Heart left ventricle (tissue), 16 donors: ENCODE results near the gene ACAN. TPM values are rescaled to one million over a fixed set of nuclear protein-coding genes. Genes with fewer than 3 reads are reported as not detected.
"Not testable (repeated sequence)": the region's sequence is repeated elsewhere in the genome, so short reads cannot be mapped to it uniquely, and the experiment has no call there.

Experiments used
- ATAC-seq, 4 donors: fragments of 200-7000 bp; cut with Tn5 transposase; one replicate each; pipeline ENCODE4 v1.9.1; 2020 to 2022; ENCODE audit warnings: moderate library complexity in 4 of 4, mild to moderate bottlenecking in 3 of 4, moderate number of reproducible peaks in 1 of 4
- DNase-seq, 5 donors: peaks; one replicate each; pipeline ENCODE4 v3.0.0-alpha.2; 2020
- H3K27ac ChIP-seq, 12 donors: fragments of 200-600 bp; sonication (generic) in 4 of 12; one replicate each; pipeline versions ENCODE4 v1.5.0 to v1.8.0; 2016 to 2022; ENCODE audit warnings: mild to moderate bottlenecking in 2 of 12
- H3K27me3 ChIP-seq, 9 donors: fragments of 200-600 bp; sonication (generic) in 2 of 9; one replicate each; pipeline versions ENCODE4 v1.5.1 to v1.8.0; 2016 to 2022; ENCODE audit warnings: mild to moderate bottlenecking in 3 of 9
- H3K36me3 ChIP-seq, 9 donors: fragments of 200-600 bp; sonication (generic) in 2 of 9; one replicate each; pipeline versions ENCODE4 v1.5.0 to v1.8.0; 2018 to 2022; ENCODE audit warnings: mild to moderate bottlenecking in 2 of 9
- H3K4me1 ChIP-seq, 12 donors: fragments of 200-600 bp; sonication (generic) in 4 of 12; one replicate each; pipeline versions ENCODE4 v1.5.0 to v1.8.0; 2016 to 2022; ENCODE audit warnings: mild to moderate bottlenecking in 3 of 12
- H3K4me3 ChIP-seq, 12 donors: fragments of 200-600 bp; sonication (generic) in 4 of 12; one replicate each; pipeline versions ENCODE4 v1.5.0 to v1.8.0; 2017 to 2022; ENCODE audit warnings: mild to moderate bottlenecking in 9 of 12, moderate library complexity in 4 of 12
- H3K9me3 ChIP-seq, 12 donors: fragments of 200-600 bp; sonication (generic) in 4 of 12; one replicate each; pipeline versions ENCODE4 v1.5.0 to v1.8.0; 2016 to 2022; ENCODE audit warnings: mild to moderate bottlenecking in 1 of 12
- POLR2A ChIP-seq, 2 donors: fragments of 450-650 bp; IDR thresholded peaks; one replicate each; pipeline ENCODE4 v1.6.1; 2017; ENCODE audit warnings: antibody characterized with exemption in 2 of 2, mild to moderate bottlenecking in 2 of 2, moderate library complexity in 2 of 2
- WGBS, 4 donors: extraction: QIAGEN DNeasy Blood & Tissue Kit in 2 of 4; methylation state at CpG; one replicate each; pipeline versions ENCODE4 v1.1.5 to v1.1.7; 2013 to 2018; 5-methylcytosine and 5-hydroxymethylcytosine counted together
- intact Hi-C, 10 donors: fragments of 100-400 bp; cut with DNase I; formaldehyde crosslinking; loops; one replicate each; pipeline versions ENCODE4 v1.11.1 to v1.14.2; 2022
- polyA plus RNA-seq, 2 donors: library from polyadenylated mRNA; stranded (reverse); fragments of 200-250 nt; gene quantifications; one replicate each; pipeline ENCODE4 v1.2.3, GENCODE V29; 2013
- total RNA-seq, 9 donors: library from RNA; depleted of rRNA in 2 of 9; stranded (reverse); fragments of >200 nt in 2 of 9; fragmentation: NEBNext Ultra II Directional in 3 of 9; extraction: Animal tissue kit (Norgen Biotek cat#: 25700) in 3 of 9; gene quantifications; one replicate each; pipeline versions ENCODE4 v1.1.0 to v1.2.4, GENCODE V29; 2016 to 2023
- TF ChIP-seq, protein P1 (sequence below), 12 donors: fragments of 200-600 bp; sonication (generic) in 4 of 12; IDR thresholded peaks; one replicate each; pipeline versions ENCODE4 v1.5.0 to v1.8.0; 2018 to 2022; ENCODE audit warnings: antibody characterized with exemption in 12 of 12, mild to moderate bottlenecking in 5 of 12
- donor health status: ischemic (EF 13 %, LVEDD 7.1; RV severe dilation, severe dysfunction).
- donor health status: healthy with polysubstance abuse.
- donor health status: DM: no; HTN: yes; CAD: no.
- donor health status: DM: no; HTN: no; CAD: no.
- donor health status: ischemic (EF 25% LVEDD 6.9; RV normal size, moderate dysfunction).
- donor health status: ischemic (EF 25% LVEDD 5.7; RV mildly dilated, moderate dysfunction).
- donor health status: healthy.
- donor health status: DM: yes; HTN: yes; CAD: no.
- donor health status: ischemic (EF 35%, LVEDD 5.7; RV mildly dilated, moderate dysfunction).
- donor health status: nonischemic (EF 11% LVEDD 7.7; RV severe dilation, severe dysfunction).
- donor health status: DM: yes; HTN: yes; CAD: no.
- donor health status: PGD.
- donor health status: ischemic (EF 29% LVEDD 5.4; RV normal size, mild dysfunction).
- donor health status: nonischemic (EF 23%, LVEDD 6.1; RV moderate dilation, normal function).

ACAN gene
- total and polyA plus RNA-seq, 11 donors: 0.02 to 1.2 (median 0.17) TPM; not detected in 1

DNA sequence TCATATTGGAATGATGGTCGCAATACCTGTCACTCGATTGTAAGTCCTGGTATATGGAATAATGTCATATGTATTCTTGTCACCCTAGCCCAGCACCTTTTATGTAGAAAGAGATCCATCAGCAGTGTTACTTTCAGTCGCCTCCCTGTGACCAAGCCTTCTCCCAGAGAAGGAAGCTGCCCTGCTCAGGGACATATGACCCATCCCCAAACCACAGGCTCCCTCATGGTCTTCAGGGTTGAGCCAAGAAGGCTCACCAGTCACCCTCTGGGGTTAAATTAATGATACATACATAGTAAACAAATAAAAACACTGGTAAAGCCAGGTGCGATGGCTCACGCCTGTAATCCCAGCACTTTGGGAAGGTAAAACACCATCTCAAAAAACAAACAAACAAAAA is 114.5 kb downstream of the ACAN start:
- Histone ChIP-seq H3K4me3 (no peak overlapping the region), H3K27ac (peak overlapping the region in 2 of 12 donors; percentile 24 to 46), H3K36me3 (no peaks in the 10 kb centered on the region), H3K27me3 (no peaks in the 10 kb centered on the region), H3K9me3 (no peaks in the 10 kb centered on the region), H3K4me1 (peaks cover 0 to 28% (median 5%) of the 10 kb centered on the region in 12 donors)
- no peak for TF ChIP-seq POLR2A (IDR thresholded peaks at IDR 0.05)
- TF ChIP-seq, protein P1, sequence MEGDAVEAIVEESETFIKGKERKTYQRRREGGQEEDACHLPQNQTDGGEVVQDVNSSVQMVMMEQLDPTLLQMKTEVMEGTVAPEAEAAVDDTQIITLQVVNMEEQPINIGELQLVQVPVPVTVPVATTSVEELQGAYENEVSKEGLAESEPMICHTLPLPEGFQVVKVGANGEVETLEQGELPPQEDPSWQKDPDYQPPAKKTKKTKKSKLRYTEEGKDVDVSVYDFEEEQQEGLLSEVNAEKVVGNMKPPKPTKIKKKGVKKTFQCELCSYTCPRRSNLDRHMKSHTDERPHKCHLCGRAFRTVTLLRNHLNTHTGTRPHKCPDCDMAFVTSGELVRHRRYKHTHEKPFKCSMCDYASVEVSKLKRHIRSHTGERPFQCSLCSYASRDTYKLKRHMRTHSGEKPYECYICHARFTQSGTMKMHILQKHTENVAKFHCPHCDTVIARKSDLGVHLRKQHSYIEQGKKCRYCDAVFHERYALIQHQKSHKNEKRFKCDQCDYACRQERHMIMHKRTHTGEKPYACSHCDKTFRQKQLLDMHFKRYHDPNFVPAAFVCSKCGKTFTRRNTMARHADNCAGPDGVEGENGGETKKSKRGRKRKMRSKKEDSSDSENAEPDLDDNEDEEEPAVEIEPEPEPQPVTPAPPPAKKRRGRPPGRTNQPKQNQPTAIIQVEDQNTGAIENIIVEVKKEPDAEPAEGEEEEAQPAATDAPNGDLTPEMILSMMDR (IDR thresholded peaks at IDR 0.05): no peak
- intact Hi-C loops: loop anchor here in 1 of 10 donors (10.0 kb wide), 1 partner anchor 417 kb away; the partner anchor contains the start of gene POLG
- ATAC-seq (no peak), DNase-seq (no peak)
- 88 to 93% (median 91%) methylated on average over 5 of the region's 5 CpGs for WGBS, 4 donors

DNA sequence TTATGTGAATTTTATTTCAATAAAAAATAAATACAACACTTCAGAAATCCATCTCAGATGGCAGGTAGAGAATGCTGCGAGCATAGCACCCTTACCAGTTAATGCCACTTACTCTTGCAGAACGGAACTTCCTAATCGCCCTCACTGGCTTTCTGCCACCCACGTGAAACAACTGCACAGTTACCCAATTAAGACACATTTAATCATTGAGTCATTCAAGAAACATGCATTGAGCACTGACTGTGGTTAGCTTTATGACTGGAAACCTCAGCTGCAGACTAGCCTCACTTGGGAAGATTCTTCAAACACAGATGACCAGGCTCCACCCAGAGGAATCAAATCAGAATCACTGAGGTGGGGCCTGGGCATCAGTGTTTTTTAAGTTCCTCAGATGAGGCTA is 115.5 kb downstream of the ACAN start:
- Histone ChIP-seq H3K27me3 (no peaks in the 10 kb centered on the region), H3K4me3 (no peak overlapping the region), H3K27ac (peak overlapping the region in 9 of 12 donors; percentile 24 to 70 (median 54)), H3K9me3 (no peaks in the 10 kb centered on the region), H3K36me3 (no peaks in the 10 kb centered on the region), H3K4me1 (peaks cover 0 to 21% (median 3%) of the 10 kb centered on the region in 12 donors)
- ATAC-seq (peak; percentile 79 to 93 (median 91)), DNase-seq (peak in 4 of 5 donors; percentile 77 to 89 (median 80))
- TF ChIP-seq, protein P1 (IDR thresholded peaks at IDR 0.05): no peak
- no peak for TF ChIP-seq POLR2A (IDR thresholded peaks at IDR 0.05)
- WGBS, 4 donors: 36 to 43% (median 42%) methylated on average over 4 of the region's 4 CpGs
- intact Hi-C loops: loop anchor here in 1 of 10 donors (10.0 kb wide), 1 partner anchor 416 kb away; the partner anchor contains the start of gene POLG

DNA sequence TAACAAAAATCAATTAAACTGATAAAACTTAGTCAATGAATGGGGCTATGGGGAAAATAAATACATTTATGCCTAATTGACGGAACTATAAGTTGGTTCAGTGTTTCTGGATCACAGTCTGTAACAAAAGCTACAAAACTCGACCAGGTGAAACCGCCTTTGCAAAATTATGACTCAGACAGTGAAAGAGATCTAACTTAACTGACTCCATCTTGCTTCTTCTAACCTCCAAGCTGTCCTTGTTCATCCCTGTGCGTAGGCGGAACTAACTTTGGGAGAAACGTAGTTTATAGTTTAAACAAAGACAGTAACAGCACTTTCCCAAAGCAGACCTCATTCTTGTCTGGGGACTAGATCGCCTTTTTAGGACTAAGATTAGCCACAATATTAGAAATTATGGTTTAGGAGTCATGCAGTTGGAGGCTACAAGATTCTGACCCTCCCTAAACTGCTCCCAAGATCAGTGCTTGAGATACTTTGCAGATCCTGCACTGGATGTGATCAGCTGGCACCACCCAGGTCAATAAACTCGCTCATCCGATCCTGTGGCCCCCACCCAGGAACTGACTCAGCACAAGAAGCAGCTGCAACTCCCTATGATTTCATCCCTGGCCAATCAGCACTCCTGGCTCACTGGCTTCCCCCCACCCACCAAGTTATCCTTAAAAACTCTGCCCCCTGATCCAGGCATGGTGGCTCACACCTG is 117.1 kb downstream of the ACAN start:
- Histone ChIP-seq H3K36me3 (no peaks in the 10 kb centered on the region), H3K4me1 (peaks cover 0 to 16% (median 2%) of the 10 kb centered on the region in 12 donors), H3K9me3 (no peaks in the 10 kb centered on the region), H3K27me3 (no peaks in the 10 kb centered on the region), H3K4me3 (no peak overlapping the region), H3K27ac (no peak overlapping the region)
- WGBS, 4 donors: 76 to 84% (median 83%) methylated on average over 9 of the region's 9 CpGs
- intact Hi-C loops: no loop called here
- ATAC-seq (no peak), DNase-seq (no peak)
- TF ChIP-seq, protein P1 (IDR thresholded peaks at IDR 0.05): no peak
- no peak for TF ChIP-seq POLR2A (IDR thresholded peaks at IDR 0.05)

DNA sequence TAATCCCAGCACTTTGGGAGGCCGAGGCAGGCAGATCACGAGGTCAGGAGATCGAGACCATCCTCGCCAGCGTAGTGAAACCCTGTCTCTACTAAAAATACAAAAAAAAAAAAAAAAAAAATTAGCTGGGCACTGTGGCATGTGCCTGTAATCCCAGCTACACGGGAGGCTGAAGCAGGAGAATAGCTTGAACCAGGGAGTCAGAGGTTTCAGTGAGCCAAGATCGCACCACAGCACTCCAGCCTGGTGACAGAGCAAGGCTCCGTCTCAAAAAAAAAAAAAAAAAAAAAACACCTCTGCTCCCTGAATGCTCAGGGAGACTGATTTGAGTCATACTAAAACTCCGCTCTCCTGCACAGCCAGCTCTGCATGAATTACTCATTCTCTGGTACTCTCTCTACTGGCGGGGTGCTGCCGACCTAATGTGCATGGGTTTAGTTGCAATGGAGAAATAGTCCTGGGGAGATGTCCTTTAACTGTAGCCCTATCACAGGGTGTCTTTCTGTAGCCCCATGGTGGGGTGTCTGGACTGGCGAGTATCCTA is 117.7 kb downstream of the ACAN start:
- H3K4me3 ChIP-seq, H3K27ac ChIP-seq, H3K9me3 ChIP-seq, H3K27me3 ChIP-seq, ATAC-seq, H3K36me3 ChIP-seq, DNase-seq, intact Hi-C loops: not testable (repeated sequence)
- H3K4me1 ChIP-seq: peaks cover 0 to 15% (median 2%) of the 10 kb centered on the region in 12 donors
- WGBS, 4 donors: 92 to 95% (median 94%) methylated on average over 12 of the region's 12 CpGs

Other genes starting within 250 kb of the ACAN start
- gene AEN, start 182.1 kb upstream of the ACAN start, total RNA-seq: 10 to 100 TPM in 2 of 9 donors, 1 to 10 TPM in 7; 4.5 to 11.9 (median 6.6) TPM
- gene AEN, start 182.1 kb upstream of the ACAN start, polyA plus RNA-seq: 10 to 100 TPM in 1 of 2 donors, 1 to 10 TPM in 1; 3.8 to 21.8 TPM
- gene ISG20, start 164.4 kb upstream of the ACAN start, total RNA-seq: 10 to 100 TPM in 2 of 9 donors, 1 to 10 TPM in 7; 1.5 to 24.2 (median 4.9) TPM
- gene ISG20, start 164.4 kb upstream of the ACAN start, polyA plus RNA-seq: 10 to 100 TPM in 1 of 2 donors, 1 to 10 TPM in 1; 3.1 to 10.3 TPM
- gene HAPLN3, start 92.1 kb downstream of the ACAN start, total RNA-seq: 10 to 100 TPM in 1 of 9 donors, 1 to 10 TPM in 8; 1.2 to 32.9 (median 3.3) TPM
- gene HAPLN3, start 92.1 kb downstream of the ACAN start, polyA plus RNA-seq: 1 to 10 TPM; 1.5 to 6.8 TPM
- gene MFGE8, start 109.9 kb downstream of the ACAN start, total RNA-seq: 100 to 1,000 TPM; 352 to 732 (median 556) TPM
- gene MFGE8, start 109.9 kb downstream of the ACAN start, polyA plus RNA-seq: 100 to 1,000 TPM; 386 to 639 TPM